NCI-H2196 (cell line): ENCODE results near the gene IFT81.
"Not testable (repeated sequence)": the region's sequence is repeated elsewhere in the genome, so short reads cannot be mapped to it uniquely, and the experiment has no call there.

Experiments used
- DNase-seq: peaks from one replicate; lab custom pipeline; 2025; ENCODE audit not compliant: unreplicated experiment; lab: John Stamatoyannopoulos, UW

The IFT81 gene

GRCh38 chr12:110107369-110108281 is 16.5 kb upstream of the IFT81 start:
- no peak for DNase-seq

GRCh38 chr12:110108309-110109036 is 15.7 kb upstream of the IFT81 start:
- no peak for DNase-seq

DNA sequence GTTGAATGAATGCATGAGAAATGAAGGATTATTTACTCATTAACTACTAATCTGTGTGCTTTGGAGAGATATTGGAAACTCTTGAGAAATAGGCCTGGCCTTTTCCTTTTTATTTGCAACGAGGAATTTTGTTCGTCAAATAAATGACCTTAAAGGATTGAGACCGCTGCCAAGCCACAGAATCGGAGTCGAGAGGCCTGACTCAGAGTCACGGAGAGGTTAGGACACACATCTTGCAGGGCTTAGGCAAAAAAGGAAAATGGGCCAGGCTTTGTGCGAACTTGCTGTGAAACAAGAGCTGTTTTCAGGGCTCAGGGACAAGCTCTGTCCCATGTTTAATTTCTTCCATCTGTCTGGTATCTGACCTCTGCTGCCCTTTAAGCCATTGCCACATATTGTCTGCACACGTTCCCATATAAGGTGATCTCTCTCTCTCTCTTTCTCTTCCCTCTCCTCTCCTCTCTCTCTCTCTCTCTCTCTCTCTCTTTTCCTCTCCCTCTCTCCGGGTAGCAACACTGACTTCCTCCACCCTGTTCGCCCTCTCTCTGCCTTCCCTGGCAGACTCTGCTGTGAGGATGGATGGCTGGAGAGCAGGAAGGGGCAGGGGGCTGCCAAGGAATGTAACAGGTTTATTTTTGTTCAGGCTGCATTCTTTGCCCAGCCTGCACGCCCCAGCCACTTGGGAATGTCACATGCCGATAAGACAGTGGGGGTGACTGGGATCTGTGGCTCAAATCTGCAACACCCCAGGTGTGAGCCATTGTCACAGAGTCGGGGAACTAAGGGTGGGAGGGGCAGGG is 14.9 kb upstream of the IFT81 start:
- DNase-seq = peak; percentile 72

DNA sequence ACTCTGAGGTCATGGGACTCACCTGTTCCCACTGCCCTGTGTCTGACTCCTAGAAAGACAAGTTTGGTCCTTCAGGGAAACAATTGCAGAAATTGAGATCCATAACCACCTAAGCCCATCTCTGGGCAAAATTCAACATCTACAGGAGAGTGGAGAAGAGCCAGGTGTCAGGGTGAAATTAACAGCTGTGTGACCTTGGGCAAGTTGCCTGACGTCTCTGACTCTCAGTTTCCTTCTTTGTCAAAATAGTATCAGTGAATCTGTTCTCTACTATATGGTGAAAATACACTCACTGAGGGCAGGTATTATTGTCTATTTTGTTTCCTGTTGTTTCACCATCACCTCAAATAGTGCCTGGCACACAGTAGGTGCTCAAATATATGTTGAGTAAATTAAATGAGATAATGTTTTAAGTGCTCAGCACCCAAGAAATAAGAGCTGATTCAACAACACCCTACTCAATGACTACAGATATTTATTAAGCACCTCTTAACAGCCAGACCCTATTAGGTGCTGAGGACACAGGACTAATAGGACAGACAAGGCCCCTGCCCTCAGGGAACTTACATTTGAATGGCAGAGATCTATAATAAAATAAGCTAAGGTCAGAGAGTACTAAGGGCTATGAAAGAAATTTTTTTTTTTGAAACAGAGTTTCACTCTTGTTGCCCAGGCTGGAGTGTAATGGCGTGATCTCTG is 14.2 kb upstream of the IFT81 start:
- no peak for DNase-seq

DNA sequence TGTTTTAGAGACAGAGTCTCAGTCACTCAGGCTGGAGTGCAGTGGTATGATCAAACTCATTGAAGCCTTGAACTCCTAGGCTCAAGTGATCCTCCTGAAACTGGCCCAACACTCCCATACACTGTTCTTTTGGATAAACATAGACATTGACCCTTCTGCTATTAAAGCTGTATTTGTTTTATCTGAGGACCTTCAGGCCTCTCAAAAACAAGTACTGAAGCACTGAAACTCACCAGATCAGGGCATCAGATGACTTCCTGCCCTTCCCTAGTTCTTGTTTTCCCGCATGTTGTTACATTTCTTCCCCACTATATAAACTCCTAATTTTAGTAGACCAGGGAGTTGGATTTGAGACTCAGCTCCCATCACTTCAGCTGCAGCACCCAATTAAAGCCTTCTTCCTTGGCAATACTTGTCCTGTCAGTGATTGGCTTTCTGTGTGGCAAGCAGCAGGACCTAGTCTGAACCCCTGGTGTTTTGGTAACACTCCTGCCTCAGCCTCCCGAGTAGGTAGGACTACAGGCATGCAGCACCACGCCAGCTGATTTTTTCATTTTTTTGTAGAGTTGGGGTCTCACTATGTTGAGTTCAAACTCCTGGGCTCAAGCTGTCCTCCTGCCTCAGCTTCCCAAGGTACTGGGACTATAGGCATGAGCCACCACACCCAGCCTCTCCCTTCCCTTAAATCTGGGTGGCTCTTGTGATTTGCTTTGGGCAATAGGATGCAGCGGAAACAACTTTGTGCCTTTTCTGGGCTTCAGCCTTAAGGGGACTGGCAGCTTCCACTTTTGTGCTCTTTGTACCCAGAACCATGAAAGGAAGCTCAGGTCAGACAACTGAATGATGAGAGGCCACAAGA is 12.5 kb upstream of the IFT81 start:
- no peak for DNase-seq

DNA sequence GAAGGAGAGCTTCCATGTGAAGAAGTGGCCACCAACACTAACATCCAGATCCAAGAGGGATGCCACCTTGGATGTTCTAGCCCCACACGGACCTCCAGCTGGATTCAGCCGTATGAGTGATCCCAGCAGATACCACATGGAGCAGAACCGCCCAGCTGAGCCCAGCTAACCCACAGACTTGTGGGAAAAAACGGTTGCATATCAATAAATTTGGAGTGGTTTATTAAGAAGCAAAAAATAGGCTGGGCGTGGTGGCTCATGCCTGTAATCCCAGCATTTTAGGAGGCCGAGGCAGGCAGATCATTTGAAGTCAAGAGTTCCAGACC is 11.9 kb upstream of the IFT81 start:
- no peak for DNase-seq

- no peak for DNase-seq
Measured at GRCh38 chr12:110114528-110114937, 9.6 kb upstream of the IFT81 start.

- DNase-seq = no peak
Measured at GRCh38 chr12:110115675-110116074, 8.5 kb upstream of the IFT81 start.

DNA sequence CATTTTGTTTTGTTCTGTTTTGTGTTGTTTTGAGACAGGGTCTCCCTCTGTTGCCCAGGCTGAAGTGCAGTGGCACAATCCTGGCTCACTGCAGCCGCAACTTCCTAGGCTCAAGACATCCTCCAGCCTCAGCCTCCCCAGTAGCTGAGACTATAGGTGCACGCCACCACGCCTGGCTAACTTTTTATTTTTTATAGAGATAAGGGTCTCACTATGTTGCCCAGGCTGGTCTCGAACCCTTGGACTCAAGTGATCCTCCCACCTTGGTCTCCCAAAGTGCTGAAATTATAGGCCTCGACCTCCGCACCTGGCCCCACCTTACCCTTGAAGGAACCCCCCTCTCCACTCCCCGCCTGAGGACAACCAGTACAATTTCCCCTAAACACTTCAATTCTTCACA is 7.5 kb upstream of the IFT81 start:
- no peak for DNase-seq

DNA sequence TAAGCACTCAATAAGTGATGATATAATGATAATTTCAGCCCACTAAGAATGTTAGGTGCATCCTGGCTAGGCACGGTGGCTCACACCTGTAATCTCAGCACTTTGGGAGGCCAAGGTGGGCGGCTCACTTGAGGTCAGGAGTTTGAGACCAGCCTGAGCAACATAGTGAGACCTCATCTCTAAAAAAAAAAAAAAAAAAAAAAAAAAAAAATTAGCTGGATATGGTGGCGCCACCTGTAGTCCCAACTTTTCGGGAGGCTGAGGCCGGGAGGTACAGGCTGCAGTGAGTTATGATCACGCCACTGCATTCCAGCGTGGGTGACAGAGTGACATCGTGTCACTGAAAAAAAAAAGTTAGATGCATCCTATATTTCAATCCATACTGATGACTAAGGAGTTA is 6.9 kb upstream of the IFT81 start:
- DNase-seq = not testable (repeated sequence)

DNA sequence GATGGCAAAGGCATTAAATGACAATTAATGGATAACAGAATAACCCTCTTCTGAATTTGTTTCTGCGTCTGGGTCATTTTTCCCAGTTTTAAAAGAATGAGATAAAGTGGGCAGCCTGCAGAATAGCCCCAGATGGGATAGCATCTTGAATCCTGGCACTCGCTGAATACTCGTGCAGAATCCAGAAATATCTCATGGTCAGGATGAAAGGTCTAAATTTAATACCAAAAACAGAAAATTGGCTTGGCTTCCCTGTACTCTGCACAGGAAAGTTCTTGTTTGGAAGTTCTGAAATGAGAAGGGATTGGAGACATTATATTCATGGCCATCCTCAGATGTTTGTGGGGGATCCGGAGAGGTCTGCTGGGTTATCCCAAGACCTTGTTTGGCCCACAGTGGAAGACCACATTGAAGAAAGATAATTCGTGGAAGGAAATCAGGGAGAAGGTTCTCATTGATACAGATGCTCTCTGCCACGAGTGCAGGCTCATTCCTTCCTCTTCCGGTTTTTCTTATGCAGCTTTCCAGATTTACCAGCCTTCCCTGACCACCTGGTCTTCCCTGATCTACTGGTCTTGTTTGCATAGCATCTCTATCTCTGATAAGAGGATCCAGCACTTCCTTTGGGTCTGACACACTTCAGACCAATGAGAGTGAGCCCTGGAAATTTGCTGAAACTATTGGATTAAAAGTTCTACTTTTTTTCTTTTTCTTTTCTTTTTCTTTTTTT is 6.0 kb upstream of the IFT81 start:
- DNase-seq = no peak

- no peak for DNase-seq
Measured at GRCh38 chr12:110122929-110123328, 1.2 kb upstream of the IFT81 start.

GRCh38 chr12:110123919-110124268 is 263 bp upstream of the IFT81 start:
- DNase-seq = no peak

- no peak for DNase-seq
Measured at GRCh38 chr12:110126557-110126956, 2.4 kb downstream of the IFT81 start.

DNA sequence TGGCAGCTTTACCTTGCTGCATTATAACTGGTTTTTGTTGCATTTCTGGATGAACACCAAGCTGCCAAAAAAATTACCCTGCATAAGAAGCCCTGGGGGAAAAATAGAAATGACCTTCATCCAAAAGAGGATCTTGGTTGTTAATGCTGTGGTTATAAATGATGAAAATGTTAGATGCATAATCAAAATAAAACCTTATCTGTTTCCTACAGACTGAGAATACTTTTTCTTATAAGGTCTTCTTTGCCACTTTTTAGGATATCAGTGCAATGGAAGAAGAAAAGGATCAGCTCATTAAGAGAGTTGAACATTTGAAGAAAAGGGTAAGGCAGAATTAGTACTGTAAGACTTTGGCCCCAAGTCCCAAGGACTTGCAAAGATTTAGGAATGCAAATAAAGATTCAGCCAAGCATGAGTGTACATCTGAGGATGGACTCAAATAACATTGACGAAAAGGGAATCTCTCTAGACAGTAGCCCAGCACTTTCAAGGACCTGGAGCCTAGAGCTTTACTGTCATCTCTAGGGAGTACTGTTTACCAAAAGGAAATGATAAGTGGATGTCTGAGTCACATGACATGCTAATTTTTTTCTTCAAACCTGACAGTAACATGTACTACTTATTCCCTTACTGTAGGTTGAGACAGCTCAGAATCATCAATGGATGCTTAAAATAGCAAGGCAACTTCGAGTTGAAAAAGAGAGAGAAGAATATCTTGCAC is 10.7 kb downstream of the IFT81 start:
- no peak for DNase-seq

GRCh38 chr12:110135806-110136205 is 11.6 kb downstream of the IFT81 start:
- no peak for DNase-seq

DNA sequence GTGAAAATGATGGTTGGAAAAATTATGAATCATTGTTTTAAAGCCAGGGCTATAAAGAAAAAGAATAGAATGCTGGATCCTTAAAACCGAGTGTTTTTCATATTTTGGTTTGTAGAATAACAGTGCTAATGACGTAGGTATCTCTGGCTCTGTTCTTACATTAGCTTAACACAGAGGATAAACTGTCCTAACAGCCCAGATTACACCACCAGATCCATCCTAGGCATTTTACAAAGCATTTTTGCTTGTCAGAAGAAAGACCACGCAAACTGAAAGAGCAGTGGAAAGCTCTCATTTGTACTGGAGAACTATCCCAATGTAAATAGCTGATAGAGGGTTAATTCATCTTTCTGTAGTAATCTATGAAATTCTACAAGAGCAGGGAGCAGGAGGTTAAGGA is 13.6 kb downstream of the IFT81 start:
- no peak for DNase-seq

- DNase-seq = no peak
Measured at GRCh38 chr12:110141389-110141788, 17.2 kb downstream of the IFT81 start.

DNA sequence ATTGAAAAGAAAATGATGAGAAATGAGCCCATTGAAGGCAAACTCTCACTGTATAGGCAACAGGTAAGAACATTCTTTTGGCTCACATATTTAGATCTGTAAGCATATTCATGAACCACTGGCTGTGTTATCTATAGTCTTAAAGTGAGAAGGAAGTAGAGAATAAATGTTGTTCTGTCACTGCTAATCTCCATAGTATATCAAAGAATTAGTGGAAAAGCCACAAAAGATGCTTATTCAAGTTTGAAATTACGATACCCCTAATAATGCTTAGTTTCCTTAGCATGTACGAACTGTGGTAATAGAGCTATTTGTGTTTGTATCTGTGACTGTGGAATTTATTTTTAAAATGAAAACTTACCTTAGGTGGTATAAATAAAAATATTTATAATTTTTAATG is 22.8 kb downstream of the IFT81 start:
- no peak for DNase-seq
